Tongue (tissue), 2 donors: ENCODE data around the gene BCAP31. TPM values are rescaled to one million over a fixed set of nuclear protein-coding genes. Genes with fewer than 3 reads are reported as not detected.

ENCODE experiments used
- small RNA-seq: library from RNA; depleted of rRNA; stranded (forward); fragments of <200 nt; gene quantifications from one replicate; pipeline ENCODE3, GENCODE V24; 2014; ENCODE audit warnings: low replicate concordance
- total RNA-seq: library from RNA; depleted of rRNA; stranded (reverse); fragments of >200 nt; gene quantifications from one replicate; pipeline ENCODE4 v1.2.3, GENCODE V29; 2014

The BCAP31 gene
- total RNA-seq, 1 donor from 2014 or later = 84.2 TPM

Small RNAs within 50 kb of the gene (small RNA-seq; reads per million reads assigned to genes)
- not detected for gene RN7SL687P

Other genes starting within 250 kb of the BCAP31 start
- 62.2 TPM for gene BGN, start 229.4 kb downstream of the BCAP31 start, total RNA-seq
- 0.41 TPM for gene ATP2B3, start 206.7 kb downstream of the BCAP31 start, total RNA-seq
- 11.1 TPM for gene CCNQ, start 125.2 kb downstream of the BCAP31 start, total RNA-seq
- gene DUSP9, start 77.2 kb downstream of the BCAP31 start, total RNA-seq = not detected
- gene PNCK, start 50.6 kb downstream of the BCAP31 start, total RNA-seq = 0.92 TPM
- 26.9 TPM for gene SLC6A8, start 36.5 kb downstream of the BCAP31 start, total RNA-seq
- 12.0 TPM for gene ABCD1, start 469 bp upstream of the BCAP31 start, total RNA-seq
- gene PLXNB3, start 39.9 kb upstream of the BCAP31 start, total RNA-seq = 6.8 TPM
- 81.4 TPM for gene SRPK3, start 56.7 kb upstream of the BCAP31 start, total RNA-seq
- 61.1 TPM for gene IDH3G, start 70.0 kb upstream of the BCAP31 start, total RNA-seq
- gene SSR4, start 70.3 kb upstream of the BCAP31 start, total RNA-seq = 46.4 TPM
- gene PDZD4, start 106.2 kb upstream of the BCAP31 start, total RNA-seq = 4.1 TPM
- gene L1CAM, start 161.8 kb upstream of the BCAP31 start, total RNA-seq = 17.5 TPM
- 1.7 TPM for gene AVPR2, start 180.3 kb upstream of the BCAP31 start, total RNA-seq
- 19.6 TPM for gene ARHGAP4, start 201.9 kb upstream of the BCAP31 start, total RNA-seq
- 47.8 TPM for gene NAA10, start 210.7 kb upstream of the BCAP31 start, total RNA-seq
- gene RENBP, start 220.3 kb upstream of the BCAP31 start, total RNA-seq = 5.2 TPM
- 25.2 TPM for gene HCFC1, start 247.4 kb upstream of the BCAP31 start, total RNA-seq
- gene TMEM187, start 248.4 kb upstream of the BCAP31 start, total RNA-seq = 9.4 TPM